B cell (primary cell): ENCODE measurements around the gene FOXO3. TPM values are rescaled to one million over a fixed set of nuclear protein-coding genes. Genes with fewer than 3 reads are reported as not detected.

Experiments
- ATAC-seq: fragments of 200-7000 bp; cut with Tn5 transposase; one replicate; pipeline ENCODE4 v1.10.0; 2021; ENCODE audit warnings: low read depth, mild to moderate bottlenecking, moderate number of reproducible peaks, moderate library complexity
- CTCF ChIA-PET: fragments of 350-600 bp; sonication (Branson Sonifier 250); formaldehyde crosslinking; loops from one replicate; lab custom pipeline; 2021; ENCODE audit warnings: antibody characterized with exemption, inconsistent platforms; lab: Charles Lee
- POLR2A ChIA-PET: fragments of 350-600 bp; sonication (Branson Sonifier 250); formaldehyde crosslinking; loops from one replicate; lab custom pipeline; 2021; ENCODE audit warnings: antibody characterized with exemption; lab: Charles Lee
- DNase-seq: peaks from one replicate; pipeline ENCODE4 v3.0.0; 2013
- H2AFZ ChIP-seq: 2 replicates; pipeline ENCODE4 v1.6.1; 2012; ENCODE audit warnings: mild to moderate bottlenecking, low read depth, low read length; ENCODE audit not compliant: insufficient read depth, poor library complexity, severe bottlenecking
- H3K27ac ChIP-seq, 2 donors: 1 replicate in 1 of 2; 2 replicates in 1 of 2; pipeline ENCODE4 v1.5.1; 2012 to 2013; ENCODE audit warnings: low read length in 2 of 2, mild to moderate bottlenecking in 2 of 2, moderate library complexity in 1 of 2
- H3K27me3 ChIP-seq, 4 experiments: fragments of 200-600 bp in 1 of 4; sonication (generic) in 1 of 4; replicated peaks in 1 of 4; 1 replicate in 2 of 4; 2 replicates in 2 of 4; pipeline versions ENCODE4 v1.6.1 to v1.7.0; 2013 to 2016; ENCODE audit warnings: low read length in 3 of 4, mild to moderate bottlenecking in 2 of 4, mixed read lengths in 1 of 4, moderate library complexity in 1 of 4; ENCODE audit not compliant: insufficient read depth in 4 of 4, control insufficient read depth in 3 of 4; ENCODE audit errors: control extremely low read depth in 1 of 4
- H3K36me3 ChIP-seq, 2 experiments: replicated peaks in 1 of 2; 1 replicate in 1 of 2; 2 replicates in 1 of 2; pipeline versions ENCODE4 v1.6.1 to v1.7.1; 2013; ENCODE audit warnings: low read length in 1 of 2; ENCODE audit not compliant: insufficient read depth in 2 of 2, control insufficient read depth in 1 of 2; ENCODE audit errors: control extremely low read depth in 1 of 2, extremely low read depth in 1 of 2
- H3K4me1 ChIP-seq, 2 donors: fragments of 200-600 bp in 1 of 2; sonication (generic) in 1 of 2; 1 replicate in 1 of 2; 2 replicates in 1 of 2; pipeline versions ENCODE4 v1.5.1 to v1.6.1; 2013 to 2017; ENCODE audit warnings: low read length in 2 of 2; ENCODE audit not compliant: control insufficient read depth in 2 of 2, insufficient read depth in 2 of 2
- H3K4me2 ChIP-seq: replicated peaks from 2 replicates; pipeline ENCODE3; 2012; ENCODE audit warnings: mild to moderate bottlenecking, low read depth, low read length; ENCODE audit not compliant: poor library complexity, severe bottlenecking
- H3K4me3 ChIP-seq, 5 experiments: fragments of 200-600 bp in 1 of 5; sonication (generic) in 1 of 5; 1 replicate in 3 of 5; 2 replicates in 2 of 5; pipeline versions ENCODE4 v1.5.1 to v1.7.0; 2011 to 2016; ENCODE audit warnings: low read length in 4 of 5, mild to moderate bottlenecking in 4 of 5, low read depth in 2 of 5, control low read depth in 1 of 5, moderate library complexity in 1 of 5; ENCODE audit not compliant: insufficient read depth in 1 of 5; ENCODE audit errors: control extremely low read depth in 1 of 5, extremely low read depth in 1 of 5
- H3K79me2 ChIP-seq: fragments of 200-600 bp; sonication (generic); one replicate; pipeline ENCODE4 v1.6.0; 2016; ENCODE audit warnings: low read length; ENCODE audit not compliant: control insufficient read depth, insufficient read depth
- H3K9ac ChIP-seq: fragments of 200-600 bp; sonication (generic); 2 replicates; pipeline ENCODE4 v1.6.1; 2017; ENCODE audit warnings: mild to moderate bottlenecking, low read length, moderate library complexity
- H3K9me3 ChIP-seq, 3 donors: one replicate each; pipeline versions ENCODE4 v1.6.1 to v1.7.1; 2013; ENCODE audit warnings: low read length in 2 of 3; ENCODE audit not compliant: control insufficient read depth in 2 of 3, insufficient read depth in 1 of 3; ENCODE audit errors: control extremely low read depth in 1 of 3
- H4K20me1 ChIP-seq: 2 replicates; pipeline ENCODE4 v1.6.0; 2012; ENCODE audit warnings: mild to moderate bottlenecking, low read length; ENCODE audit not compliant: insufficient read depth, control insufficient read depth, poor library complexity, severe bottlenecking
- H3K27ac Mint-ChIP-seq: one replicate; pipeline ENCODE4 v1.8.0; 2021; ENCODE audit warnings: mixed read lengths
- H3K27me3 Mint-ChIP-seq: one replicate; pipeline ENCODE4 v1.8.0; 2021; ENCODE audit warnings: mixed read lengths
- H3K4me1 Mint-ChIP-seq: one replicate; pipeline ENCODE4 v1.8.0; 2021; ENCODE audit warnings: mixed read lengths
- H3K4me3 Mint-ChIP-seq: one replicate; pipeline ENCODE4 v1.8.0; 2021; ENCODE audit warnings: mixed read lengths
- H3K9me3 Mint-ChIP-seq: one replicate; pipeline ENCODE4 v1.8.0; 2022; ENCODE audit warnings: mixed read lengths; ENCODE audit not compliant: insufficient read depth
- EZH2 ChIP-seq: IDR thresholded peaks from 2 replicates; pipeline ENCODE4 v1.6.1; 2012; ENCODE audit warnings: borderline replicate concordance, low read depth, mild to moderate bottlenecking, moderate library complexity, low read length; ENCODE audit not compliant: insufficient read depth, poor library complexity, severe bottlenecking
- WGBS: methylation state at CpG from one replicate; pipeline ENCODE4 v1.1.5; 2013; ENCODE audit warnings: missing lambda C conversion rate; ENCODE audit not compliant: insufficient coverage; 5-methylcytosine and 5-hydroxymethylcytosine counted together
- intact Hi-C: fragments of 100-400 bp; cut with micrococcal nuclease; formaldehyde crosslinking; loops from one replicate; pipeline ENCODE4 v1.10.0; 2022
- polyA plus RNA-seq: library from polyadenylated mRNA; depleted of rRNA; stranded (reverse); fragments of >200 nt; gene quantifications from 2 replicates; pipeline ENCODE4 v1.2.3, GENCODE V29; 2012
- total RNA-seq, 2 donors: library from RNA; stranded (reverse); fragments of 120-200 nt in 1 of 2; gene quantifications; 1 replicate in 1 of 2; 2 replicates in 1 of 2; pipeline versions ENCODE4 v1.2.3 to v1.2.4, GENCODE V29; 2013 to 2022
- TF ChIP-seq, protein P1 (sequence below): fragments of 200-600 bp; IDR thresholded peaks from one replicate; pipeline ENCODE4 v1.8.0; 2022; ENCODE audit warnings: antibody characterized with exemption, mild to moderate bottlenecking

The FOXO3 gene
- total and polyA plus RNA-seq, 2 donors (not counting 1 experiment from before 2014, with no cell fraction given), result 6.0 to 16.9 TPM

DNA sequence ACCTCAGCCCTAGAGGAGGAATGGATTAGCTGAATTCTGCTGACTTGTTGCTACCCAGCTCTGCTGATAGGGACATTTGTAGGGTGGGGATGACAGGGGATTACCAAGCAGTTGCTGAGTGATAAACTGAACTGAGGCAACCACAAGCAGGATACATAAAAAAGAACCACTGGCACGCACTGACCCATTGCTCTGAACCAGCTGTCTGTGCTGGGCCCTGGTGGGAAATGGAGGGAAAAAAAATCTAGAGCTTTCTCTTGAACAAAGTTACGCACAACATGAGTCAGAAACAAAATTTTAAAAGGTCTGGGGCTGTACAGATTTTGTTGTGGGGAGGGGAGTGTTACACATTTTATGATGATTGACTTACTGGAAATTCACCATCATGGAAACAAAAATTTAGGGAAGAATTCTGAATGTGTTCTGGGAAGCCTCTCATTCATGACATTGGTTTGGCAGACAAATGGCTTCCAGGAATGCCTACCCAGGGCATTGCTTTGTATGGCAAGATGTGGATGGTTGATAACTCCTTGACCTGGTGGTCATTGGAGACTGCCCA, 37.7 kb downstream of the FOXO3 start:
- no peak overlapping the region for H3K27ac Mint-ChIP-seq
- H3K4me1 Mint-ChIP-seq, result peaks cover 41% of the 10 kb centered on the region
- Histone ChIP-seq H3K4me3 (no peak overlapping the region), H4K20me1 (peaks cover 44% of the 10 kb centered on the region), H2AFZ (no peak overlapping the region), H3K79me2 (peaks cover 83% of the 10 kb centered on the region), H3K9ac (no peak overlapping the region), H3K36me3 (no peaks in the 10 kb centered on the region), H3K9me3 (no peaks in the 10 kb centered on the region), H3K4me2 (no peak overlapping the region), H3K27ac (no peak overlapping the region), H3K4me1 (peaks cover 25 to 32% of the 10 kb centered on the region in 2 donors), H3K27me3 (no peaks in the 10 kb centered on the region)
- CTCF ChIA-PET, result no interaction called here
- no CpG with 5 or more reads among the region's 2 CpGs for WGBS
- no peak for TF ChIP-seq EZH2
- TF ChIP-seq, protein P1, sequence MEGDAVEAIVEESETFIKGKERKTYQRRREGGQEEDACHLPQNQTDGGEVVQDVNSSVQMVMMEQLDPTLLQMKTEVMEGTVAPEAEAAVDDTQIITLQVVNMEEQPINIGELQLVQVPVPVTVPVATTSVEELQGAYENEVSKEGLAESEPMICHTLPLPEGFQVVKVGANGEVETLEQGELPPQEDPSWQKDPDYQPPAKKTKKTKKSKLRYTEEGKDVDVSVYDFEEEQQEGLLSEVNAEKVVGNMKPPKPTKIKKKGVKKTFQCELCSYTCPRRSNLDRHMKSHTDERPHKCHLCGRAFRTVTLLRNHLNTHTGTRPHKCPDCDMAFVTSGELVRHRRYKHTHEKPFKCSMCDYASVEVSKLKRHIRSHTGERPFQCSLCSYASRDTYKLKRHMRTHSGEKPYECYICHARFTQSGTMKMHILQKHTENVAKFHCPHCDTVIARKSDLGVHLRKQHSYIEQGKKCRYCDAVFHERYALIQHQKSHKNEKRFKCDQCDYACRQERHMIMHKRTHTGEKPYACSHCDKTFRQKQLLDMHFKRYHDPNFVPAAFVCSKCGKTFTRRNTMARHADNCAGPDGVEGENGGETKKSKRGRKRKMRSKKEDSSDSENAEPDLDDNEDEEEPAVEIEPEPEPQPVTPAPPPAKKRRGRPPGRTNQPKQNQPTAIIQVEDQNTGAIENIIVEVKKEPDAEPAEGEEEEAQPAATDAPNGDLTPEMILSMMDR, result no peak
- no peaks in the 10 kb centered on the region for H3K9me3 Mint-ChIP-seq
- no peak overlapping the region for H3K4me3 Mint-ChIP-seq
- no peak for DNase-seq
- POLR2A ChIA-PET, result no interaction called here
- no peaks in the 10 kb centered on the region for H3K27me3 Mint-ChIP-seq
- no peak for ATAC-seq
- intact Hi-C loops, result loop anchor here (5.0 kb wide), 1 partner anchor 44 kb away; no protein-coding TSS in a partner anchor

DNA sequence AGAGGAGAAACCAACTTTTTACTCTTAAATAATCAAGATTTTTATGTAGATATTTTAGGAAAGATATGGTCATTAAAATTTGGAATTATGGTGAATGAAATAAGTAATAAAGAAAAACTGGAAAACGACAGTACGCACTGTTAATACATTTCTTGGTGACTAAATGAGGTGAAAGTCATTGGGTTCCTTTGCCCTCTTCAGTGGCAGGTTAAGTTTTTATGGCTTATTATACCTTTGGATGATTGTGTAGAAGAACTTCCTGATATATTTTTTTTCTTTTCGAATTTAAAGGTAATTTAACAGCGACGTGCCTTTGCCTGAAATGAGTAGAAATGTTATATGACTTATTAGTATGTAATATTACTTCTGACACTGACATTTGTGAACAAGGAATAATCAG, 43.4 kb downstream of the FOXO3 start:
- CTCF ChIA-PET, result interaction anchor here (1.2 kb wide), 1 partner anchor 11 kb away, joined by 4 read pairs; no protein-coding TSS in a partner anchor
- POLR2A ChIA-PET, result no interaction called here

More for the DNA sequence above, 43.4 kb downstream of the FOXO3 start:
- intact Hi-C loops, result no loop called here
- no peak overlapping the region for H3K9ac ChIP-seq
- H3K4me3 Mint-ChIP-seq, result no peak overlapping the region
- ATAC-seq (no peak), DNase-seq (no peak)
- WGBS, result 100% methylated on average over 2 of the region's 5 CpGs
- no peak overlapping the region for H2AFZ ChIP-seq
- no peaks in the 10 kb centered on the region for H3K27me3 ChIP-seq
- no peak overlapping the region for H3K4me3 ChIP-seq
- H3K36me3 ChIP-seq, result no peaks in the 10 kb centered on the region
- H3K9me3 ChIP-seq, result no peaks in the 10 kb centered on the region
- no peak overlapping the region for H3K27ac ChIP-seq
- peaks cover 16% of the 10 kb centered on the region for H3K4me1 Mint-ChIP-seq
- no peak overlapping the region for H3K27ac Mint-ChIP-seq
- H3K4me2 ChIP-seq, result no peak overlapping the region
- H3K79me2 ChIP-seq, result peaks cover 85% of the 10 kb centered on the region
- H3K27me3 Mint-ChIP-seq, result no peaks in the 10 kb centered on the region
- H3K9me3 Mint-ChIP-seq, result no peaks in the 10 kb centered on the region
- peaks cover 10% of the 10 kb centered on the region for H4K20me1 ChIP-seq
- no peaks in the 10 kb centered on the region for H3K4me1 ChIP-seq
- no peak for TF ChIP-seq EZH2
- TF ChIP-seq, protein P1, result no peak
